OCI-LY3 (cell line): ENCODE measurements around the gene CCDC70.

Experiments
- H2AFZ ChIP-seq: fragments of 200-600, 300-600 bp; shearing (Covaris generic); 2 replicates; pipeline ENCODE4 v1.6.0; 2014; ENCODE audit warnings: antibody characterized with exemption, low read depth, low read length
- H3K27ac ChIP-seq: fragments of 200-600, 300-600 bp; sonication (generic); 2 replicates; pipeline ENCODE4 v1.5.1; 2014; ENCODE audit warnings: mild to moderate bottlenecking, low read length, moderate library complexity, mixed read lengths
- H3K27me3 ChIP-seq: fragments of 200-600, 300-600 bp; sonication (generic); 2 replicates; pipeline ENCODE4 v1.6.1; 2014; ENCODE audit warnings: low read depth, low read length, mixed read lengths
- H3K36me3 ChIP-seq: fragments of 200-600, 300-600 bp; sonication (generic); replicated peaks from 2 replicates; pipeline ENCODE3; 2014; ENCODE audit warnings: low read depth, low read length, mixed read lengths
- H3K4me1 ChIP-seq: fragments of 300-600, 200-600 bp; sonication (generic); 2 replicates; pipeline ENCODE4 v1.6.1; 2014; ENCODE audit warnings: low read length, mixed read lengths
- H3K4me2 ChIP-seq: fragments of 200-600, 300-600 bp; sonication (generic); 2 replicates; pipeline ENCODE4 v1.6.1; 2014; ENCODE audit warnings: low read length, mixed read lengths
- H3K4me3 ChIP-seq: fragments of 300-600, 200-600 bp; sonication (generic); 2 replicates; pipeline ENCODE4 v1.5.1; 2014; ENCODE audit warnings: antibody characterized with exemption, mild to moderate bottlenecking, low read length, moderate library complexity
- H3K79me2 ChIP-seq: fragments of 300-600, 200-600 bp; shearing (Covaris generic); 2 replicates; pipeline ENCODE4 v1.6.1; 2014; ENCODE audit warnings: mild to moderate bottlenecking, low read length, mixed read lengths
- H3K9ac ChIP-seq: fragments of 300-600, 200-600 bp; shearing (Covaris generic); 2 replicates; pipeline ENCODE4 v1.6.0; 2014; ENCODE audit warnings: mild to moderate bottlenecking, low read length, moderate library complexity
- H3K9me3 ChIP-seq: fragments of 200-600, 300-600 bp; shearing (Covaris generic); 2 replicates; pipeline ENCODE4 v1.6.1; 2014; ENCODE audit warnings: low read length, mixed read lengths; ENCODE audit not compliant: insufficient read depth
- H4K20me1 ChIP-seq: fragments of 200-600, 300-600 bp; sonication (generic); 2 replicates; pipeline ENCODE4 v1.6.1; 2016; ENCODE audit warnings: low read length, mixed read lengths; ENCODE audit not compliant: insufficient read depth
- CTCF ChIP-seq: fragments of 200-600, 300-600 bp; sonication (generic); IDR thresholded peaks from 2 replicates; pipeline ENCODE4 v1.5.1; 2014; ENCODE audit warnings: antibody characterized with exemption, low read length, low read depth
- EZH2phosphoT487 ChIP-seq: fragments of 200-600 bp; shearing (Covaris generic); IDR thresholded peaks from 2 replicates; pipeline ENCODE4 v1.6.1; 2018; ENCODE audit warnings: antibody characterized with exemption, mixed run types, low read depth

The CCDC70 gene

DNA sequence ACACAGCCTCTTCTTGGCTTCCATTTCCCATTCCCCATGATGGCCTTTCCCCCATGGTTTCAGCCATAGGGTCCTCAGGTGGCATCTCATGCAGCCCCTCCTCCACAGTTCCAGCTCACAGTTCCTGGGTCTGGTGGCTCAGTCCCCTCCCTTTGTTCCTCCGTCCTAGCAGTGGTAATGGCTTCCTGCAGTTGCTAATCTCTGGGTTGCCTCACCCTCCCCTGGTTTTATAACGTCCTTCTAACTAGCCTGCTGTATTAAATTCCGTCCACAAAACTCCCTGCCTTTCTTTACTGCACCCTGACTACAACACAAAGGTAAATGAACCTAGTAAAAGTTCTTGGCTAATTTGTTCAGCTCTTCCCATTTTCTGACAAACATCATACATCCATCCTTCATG is 30.9 kb downstream of the CCDC70 start:
- Histone ChIP-seq H3K4me1 (peaks cover 17% of the 10 kb centered on the region), H3K9me3 (no peaks in the 10 kb centered on the region), H3K79me2 (no peaks in the 10 kb centered on the region), H3K36me3 (no peaks in the 10 kb centered on the region), H3K9ac (no peak overlapping the region), H3K4me2 (no peak overlapping the region), H3K27ac (no peak overlapping the region), H2AFZ (no peak overlapping the region; the same call in 1 of the 2 replicates), H4K20me1 (no peaks in the 10 kb centered on the region), H3K27me3 (no peaks in the 10 kb centered on the region), H3K4me3 (no peak overlapping the region)
- TF ChIP-seq EZH2phosphoT487 (no peak), CTCF (no peak)

DNA sequence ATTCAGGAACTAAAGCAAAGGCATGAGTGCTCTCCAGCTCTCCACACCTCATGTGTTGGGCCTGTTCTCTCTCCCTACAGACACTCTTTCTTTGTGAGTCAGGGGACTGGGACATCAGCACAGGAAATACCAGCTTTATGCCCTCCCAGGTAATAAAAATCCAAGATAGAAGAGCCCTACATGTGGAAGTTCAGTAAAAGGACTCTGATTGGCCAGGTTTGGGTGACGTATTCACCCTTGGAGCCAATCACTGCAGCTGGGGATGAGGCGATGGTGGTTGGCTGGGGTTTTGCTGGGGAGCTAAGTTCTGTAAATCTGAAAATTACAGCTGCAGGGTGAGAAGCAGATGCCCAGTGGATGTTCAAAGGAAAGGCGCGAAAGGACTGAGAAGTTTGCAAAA is 32.5 kb downstream of the CCDC70 start:
- no peaks in the 10 kb centered on the region for H3K36me3 ChIP-seq
- no peak overlapping the region for H2AFZ ChIP-seq
- TF ChIP-seq EZH2phosphoT487 (no peak), CTCF (no peak)
- H3K4me1 ChIP-seq, result peaks cover 17% of the 10 kb centered on the region
- peaks cover 10% of the 10 kb centered on the region; the same call in 1 of the 2 replicates for H3K27me3 ChIP-seq
- no peaks in the 10 kb centered on the region for H3K9me3 ChIP-seq
- H4K20me1 ChIP-seq, result no peaks in the 10 kb centered on the region
- no peaks in the 10 kb centered on the region for H3K79me2 ChIP-seq
- no peak overlapping the region for H3K4me2 ChIP-seq
- H3K9ac ChIP-seq, result no peak overlapping the region
- no peak overlapping the region for H3K27ac ChIP-seq
- H3K4me3 ChIP-seq, result no peak overlapping the region

DNA sequence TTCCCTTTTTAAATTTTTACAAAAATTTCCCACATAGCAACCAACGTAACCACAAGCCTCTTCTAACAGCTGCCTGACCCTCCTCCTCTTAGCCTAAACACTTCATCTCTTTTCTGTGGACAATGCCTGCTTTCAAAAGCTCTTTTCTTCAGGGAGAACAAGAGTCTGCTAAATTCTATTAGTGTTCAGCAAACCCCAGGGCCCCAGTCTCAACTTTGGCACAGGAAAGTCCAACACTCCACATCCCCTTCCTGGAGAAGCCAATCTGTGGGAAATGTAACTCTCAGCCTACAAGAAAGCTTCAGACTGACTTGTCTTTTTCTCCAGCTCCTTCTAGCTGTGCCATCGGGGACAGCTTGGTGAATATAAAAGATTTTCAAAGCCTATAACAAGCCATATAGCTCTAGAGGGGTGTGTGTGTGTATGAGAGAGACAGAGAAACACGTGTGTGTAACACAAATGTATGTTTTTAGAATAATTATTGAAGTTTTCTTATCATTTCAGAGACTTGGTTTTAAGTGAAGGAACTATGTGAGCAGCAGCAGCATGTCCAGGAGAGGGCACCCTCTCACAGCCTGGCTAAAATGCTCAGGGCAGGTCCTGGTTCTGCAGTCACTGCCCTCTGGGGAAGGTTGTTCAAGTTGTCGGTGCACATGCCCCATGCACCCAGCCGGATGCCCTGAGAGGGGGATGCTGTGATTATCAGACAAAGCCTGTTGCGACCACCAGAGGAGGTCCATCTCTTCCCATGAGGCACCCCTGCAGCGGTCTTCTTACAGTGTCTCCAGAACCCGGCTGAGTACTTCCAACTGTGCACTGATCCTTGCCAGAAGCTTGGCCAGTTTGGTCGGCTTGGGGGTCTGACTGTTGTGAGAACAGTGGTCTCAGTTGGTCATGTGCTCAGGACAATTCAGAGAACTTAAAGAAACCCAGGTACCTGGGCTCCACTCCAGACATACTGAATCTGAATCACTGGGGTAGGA is 34.4 kb downstream of the CCDC70 start:
- Histone ChIP-seq H3K27me3 (peaks cover 19% of the 10 kb centered on the region; the same call in 1 of the 2 replicates), H3K9ac (peak overlapping the region; percentile 29; the same call in 1 of the 2 replicates), H3K9me3 (no peaks in the 10 kb centered on the region), H3K79me2 (no peaks in the 10 kb centered on the region), H3K36me3 (no peaks in the 10 kb centered on the region), H2AFZ (peak overlapping the region; percentile 48), H3K4me2 (peak overlapping the region; percentile 54), H3K4me1 (peaks cover 17% of the 10 kb centered on the region), H3K4me3 (peak overlapping the region; percentile 18; the same call in 1 of the 2 replicates), H4K20me1 (no peaks in the 10 kb centered on the region), H3K27ac (no peak overlapping the region)
- TF ChIP-seq EZH2phosphoT487, result no peak
- TF ChIP-seq CTCF, result peak; percentile 98

DNA sequence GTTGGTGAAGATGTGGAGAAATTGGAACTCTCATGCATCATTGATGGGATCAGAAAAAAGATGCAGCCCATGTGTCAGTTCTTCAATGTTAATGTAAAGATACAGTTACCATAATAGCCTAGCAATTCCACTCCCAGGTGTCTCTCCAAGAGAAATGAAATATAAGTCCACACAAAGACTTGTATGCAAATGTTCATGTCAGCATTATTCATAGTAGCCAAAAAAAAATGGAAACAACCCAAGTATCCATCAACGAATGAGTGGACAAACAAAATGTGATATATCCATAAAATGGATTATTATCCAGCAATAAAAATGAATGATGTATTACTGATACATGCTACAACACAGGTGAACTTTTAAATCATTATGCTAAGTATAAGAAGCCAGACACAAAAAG is 38.7 kb downstream of the CCDC70 start:
- Histone ChIP-seq H3K4me3 (no peak overlapping the region), H3K9me3 (no peaks in the 10 kb centered on the region), H3K4me2 (no peak overlapping the region), H2AFZ (no peak overlapping the region), H3K27ac (no peak overlapping the region), H3K9ac (no peak overlapping the region), H3K79me2 (no peaks in the 10 kb centered on the region), H3K4me1 (peaks cover 18% of the 10 kb centered on the region), H4K20me1 (no peaks in the 10 kb centered on the region), H3K36me3 (no peaks in the 10 kb centered on the region), H3K27me3 (peaks cover 34% of the 10 kb centered on the region)
- TF ChIP-seq CTCF (no peak), EZH2phosphoT487 (no peak)
